GM20000 (cell line): ENCODE data around the gene TSEN54.

Experiments used
- DNase-seq: peaks from one replicate; pipeline ENCODE4 v3.0.0; 2012; ENCODE audit warnings: low spot score
- CTCF ChIP-seq: IDR thresholded peaks from 2 replicates; pipeline ENCODE4 v1.5.1; 2012; ENCODE audit warnings: mild to moderate bottlenecking, control low read depth; ENCODE audit errors: extremely low read depth, missing control alignments

Gene TSEN54

GRCh38 chr17:75488693-75489510, 27.4 kb upstream of the TSEN54 start:
- no peak for DNase-seq
- TF ChIP-seq CTCF: no peak

- no peak for TF ChIP-seq CTCF
Observed at GRCh38 chr17:75489511-75489955, 26.8 kb upstream of the TSEN54 start.

GRCh38 chr17:75490173-75490743, 26.1 kb upstream of the TSEN54 start:
- DNase-seq: no peak
- TF ChIP-seq CTCF: no peak

More at GRCh38 chr17:75489511-75489955, 26.8 kb upstream of the TSEN54 start:
- no peak for DNase-seq

GRCh38 chr17:75490953-75491649, 25.2 kb upstream of the TSEN54 start:
- no peak for TF ChIP-seq CTCF
- no peak for DNase-seq

- TF ChIP-seq CTCF: no peak
- DNase-seq: no peak
Observed at GRCh38 chr17:75491680-75492079, 24.6 kb upstream of the TSEN54 start.

GRCh38 chr17:75492555-75493168, 23.7 kb upstream of the TSEN54 start:
- no peak for DNase-seq
- no peak for TF ChIP-seq CTCF
